Placental epithelial cell (primary cell): ENCODE results near the gene ACER1. TPM values are rescaled to one million over a fixed set of nuclear protein-coding genes. Genes with fewer than 3 reads are reported as not detected.

ENCODE experiments used
- total RNA-seq: library from RNA; depleted of rRNA; stranded (reverse); fragments of >200 nt; gene quantifications from 2 replicates; pipeline ENCODE4 v1.2.3, GENCODE V29; 2012

The ACER1 gene
- total RNA-seq: 0.11 TPM in 1 of 2 replicates, not detected in the other

GRCh38 chr19:6333439-6333838 lies at the start of gene ACER1:
ACER1 (minus strand) TSS chr19:6333612; CDS start chr19:6333551, 61 bp downstream.

DNA sequence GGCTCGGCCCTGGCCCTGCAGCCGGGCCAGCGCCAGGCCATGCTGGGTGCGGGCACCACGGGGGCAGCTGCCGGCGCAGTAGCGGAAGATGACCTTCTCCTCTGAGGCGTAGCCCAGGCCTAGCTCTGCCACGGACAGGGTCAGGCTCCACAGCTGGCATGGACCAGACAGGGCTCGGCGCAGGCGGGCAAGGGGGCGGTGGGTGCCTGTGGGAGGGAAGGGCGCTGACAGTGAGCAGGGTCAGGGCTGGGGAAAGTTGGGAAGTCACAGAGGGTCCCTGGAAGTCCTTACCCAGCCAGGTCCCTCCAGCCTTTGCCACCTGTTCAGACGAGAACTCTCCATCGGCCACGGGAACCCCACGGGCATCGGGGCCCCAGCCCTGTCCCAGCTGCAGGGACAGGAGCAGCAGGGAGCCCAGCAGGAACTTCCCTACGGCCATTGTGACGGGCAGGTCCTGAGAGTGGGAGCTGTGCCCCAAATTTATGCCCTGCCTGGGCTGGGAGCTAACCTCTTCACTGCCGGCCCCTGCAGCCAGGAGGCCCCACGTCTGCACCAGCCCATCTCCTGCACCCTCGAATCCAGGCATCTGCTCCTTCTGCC lies 42.1 kb upstream of the ACER1 start, which contains the start of gene PSPN:
Gene PSPN (minus strand): TSS at position 523 of the 600 bp plus-strand sequence. CDS start 84 bp downstream, at position 439.

DNA sequence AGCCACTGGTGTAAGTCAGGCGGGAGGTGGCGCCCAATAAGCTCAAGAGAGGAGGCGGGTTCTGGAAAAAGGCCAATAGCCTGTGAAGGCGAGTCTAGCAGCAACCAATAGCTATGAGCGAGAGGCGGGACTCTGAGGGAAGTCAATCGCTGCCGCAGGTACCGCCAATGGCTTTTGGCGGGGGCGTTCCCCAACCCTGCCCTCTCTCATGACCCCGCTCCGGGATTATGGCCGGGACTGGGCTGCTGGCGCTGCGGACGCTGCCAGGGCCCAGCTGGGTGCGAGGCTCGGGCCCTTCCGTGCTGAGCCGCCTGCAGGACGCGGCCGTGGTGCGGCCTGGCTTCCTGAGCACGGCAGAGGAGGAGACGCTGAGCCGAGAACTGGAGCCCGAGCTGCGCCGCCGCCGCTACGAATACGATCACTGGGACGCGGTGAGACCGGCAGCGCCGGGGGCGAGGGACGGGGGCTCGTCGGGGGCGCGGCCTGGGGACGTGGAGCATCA lies 39.2 kb upstream of the ACER1 start, which contains the start of gene ALKBH7:
Gene ALKBH7 (plus strand): TSS at position 201 of the 502 bp plus-strand sequence. CDS start 27 bp downstream, at position 228.

DNA sequence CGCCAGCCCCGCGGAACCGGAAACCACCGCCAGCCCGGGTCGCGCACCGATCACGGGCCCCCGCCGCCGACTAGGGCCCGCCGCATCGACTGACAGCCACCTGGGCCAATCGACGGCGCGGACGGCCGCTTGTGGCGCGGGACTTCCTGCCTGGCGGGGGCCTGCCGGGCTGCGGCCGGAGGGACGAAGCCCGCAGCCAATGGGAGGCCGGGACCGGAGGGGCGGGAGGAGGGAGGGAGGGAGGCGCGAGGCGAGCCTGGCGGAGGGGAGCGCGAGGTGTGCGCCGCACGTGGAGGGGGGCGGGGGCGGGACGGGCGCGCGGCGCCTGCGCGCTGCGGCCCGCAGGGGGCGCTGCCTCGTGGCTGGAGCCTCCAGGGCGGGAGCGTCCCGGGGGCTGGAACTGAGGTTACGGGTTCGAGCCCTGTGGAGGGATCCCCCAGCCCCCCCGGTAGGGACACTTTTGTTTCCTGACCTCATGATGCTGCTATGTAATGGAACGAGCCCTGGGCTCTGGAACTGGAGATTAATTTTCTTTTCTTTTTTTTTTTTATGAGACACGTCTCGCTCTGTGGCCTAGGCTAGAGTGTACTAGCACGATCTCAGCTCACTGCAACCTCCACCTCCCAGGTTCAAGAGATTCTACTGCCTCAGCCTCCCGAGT lies 53.4 kb downstream of the ACER1 start, which contains the start of gene MLLT1:
Gene MLLT1 (minus strand): TSS at position 45 of the 661 bp plus-strand sequence. CDS start 191 bp downstream, outside the sequence.

Other genes with a start within 250 kb of the ACER1 start
- 4.6 and 4.7 TPM in 2 replicates for gene RFX2, start 223.1 kb downstream of the ACER1 start, total RNA-seq
- gene ACSBG2, start 197.9 kb downstream of the ACER1 start, total RNA-seq: not detected in 2 replicates
- gene MLLT1, start 53.6 kb downstream of the ACER1 start, total RNA-seq: 5.5 and 9.1 TPM in 2 replicates
- 32.2 and 56.3 TPM in 2 replicates for gene CLPP, start 27.9 kb upstream of the ACER1 start, total RNA-seq
- 71.4 and 73.0 TPM in 2 replicates for gene ALKBH7, start 39.2 kb upstream of the ACER1 start, total RNA-seq
- 1.2 and 1.4 TPM in 2 replicates for gene PSPN, start 42.3 kb upstream of the ACER1 start, total RNA-seq
- gene GTF2F1, start 59.6 kb upstream of the ACER1 start, total RNA-seq: 43.7 and 70.3 TPM in 2 replicates
- 79.7 and 92.4 TPM in 2 replicates for gene KHSRP, start 91.2 kb upstream of the ACER1 start, total RNA-seq
- gene SLC25A41, start 100.2 kb upstream of the ACER1 start, total RNA-seq: not detected in 2 replicates
- 4.7 and 5.4 TPM in 2 replicates for gene SLC25A23, start 126.2 kb upstream of the ACER1 start, total RNA-seq
- 0.39 and 0.65 TPM in 2 replicates for gene CRB3, start 130.7 kb upstream of the ACER1 start, total RNA-seq
- gene DENND1C, start 148.2 kb upstream of the ACER1 start, total RNA-seq: not detected in 2 replicates
- not detected in 2 replicates for gene TUBB4A, start 168.7 kb upstream of the ACER1 start, total RNA-seq
- not detected in 2 replicates for gene TNFSF9, start 197.4 kb upstream of the ACER1 start, total RNA-seq